AG10803 (cell line): ENCODE data around the gene CLRN1.
A peak's percentile ranks its signal among the peaks of the same experiment; 100 is the strongest.

Experiments
- DNase-seq: peaks from one replicate; pipeline ENCODE4 v3.0.0; 2010; ENCODE audit warnings: low read depth
- H3K4me3 ChIP-seq: 2 replicates; pipeline ENCODE4 v1.5.1; 2011; ENCODE audit warnings: mild to moderate bottlenecking, low read length, control low read depth
- TF ChIP-seq, protein P1 (sequence below): conservative IDR thresholded peaks from 2 replicates; pipeline ENCODE4 v1.5.1; 2011; ENCODE audit warnings: mild to moderate bottlenecking, low read length, control low read depth, inconsistent platforms

CLRN1 gene

DNA sequence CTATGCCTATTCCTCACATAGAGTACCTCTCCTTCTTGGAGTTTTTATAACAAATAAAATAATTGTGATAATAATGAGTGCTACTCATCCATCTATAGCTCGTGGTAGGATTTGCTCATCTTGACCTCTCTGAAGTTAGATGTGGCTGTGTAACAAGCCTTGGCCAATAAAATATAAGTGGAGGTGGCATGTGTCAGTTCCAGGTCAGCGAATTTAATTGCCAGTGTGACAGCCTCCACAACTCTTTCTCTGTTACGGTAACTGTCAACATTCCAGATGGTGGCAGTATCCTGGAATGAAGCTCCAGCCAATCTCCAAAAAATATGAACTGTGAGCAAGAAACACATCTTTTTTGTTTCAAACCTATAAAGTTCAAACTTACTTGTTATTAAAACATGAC is 13.8 kb downstream of the CLRN1 start:
- H3K4me3 ChIP-seq: no peak overlapping the region
- TF ChIP-seq, protein P1, sequence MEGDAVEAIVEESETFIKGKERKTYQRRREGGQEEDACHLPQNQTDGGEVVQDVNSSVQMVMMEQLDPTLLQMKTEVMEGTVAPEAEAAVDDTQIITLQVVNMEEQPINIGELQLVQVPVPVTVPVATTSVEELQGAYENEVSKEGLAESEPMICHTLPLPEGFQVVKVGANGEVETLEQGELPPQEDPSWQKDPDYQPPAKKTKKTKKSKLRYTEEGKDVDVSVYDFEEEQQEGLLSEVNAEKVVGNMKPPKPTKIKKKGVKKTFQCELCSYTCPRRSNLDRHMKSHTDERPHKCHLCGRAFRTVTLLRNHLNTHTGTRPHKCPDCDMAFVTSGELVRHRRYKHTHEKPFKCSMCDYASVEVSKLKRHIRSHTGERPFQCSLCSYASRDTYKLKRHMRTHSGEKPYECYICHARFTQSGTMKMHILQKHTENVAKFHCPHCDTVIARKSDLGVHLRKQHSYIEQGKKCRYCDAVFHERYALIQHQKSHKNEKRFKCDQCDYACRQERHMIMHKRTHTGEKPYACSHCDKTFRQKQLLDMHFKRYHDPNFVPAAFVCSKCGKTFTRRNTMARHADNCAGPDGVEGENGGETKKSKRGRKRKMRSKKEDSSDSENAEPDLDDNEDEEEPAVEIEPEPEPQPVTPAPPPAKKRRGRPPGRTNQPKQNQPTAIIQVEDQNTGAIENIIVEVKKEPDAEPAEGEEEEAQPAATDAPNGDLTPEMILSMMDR: no peak
- no peak for DNase-seq

DNA sequence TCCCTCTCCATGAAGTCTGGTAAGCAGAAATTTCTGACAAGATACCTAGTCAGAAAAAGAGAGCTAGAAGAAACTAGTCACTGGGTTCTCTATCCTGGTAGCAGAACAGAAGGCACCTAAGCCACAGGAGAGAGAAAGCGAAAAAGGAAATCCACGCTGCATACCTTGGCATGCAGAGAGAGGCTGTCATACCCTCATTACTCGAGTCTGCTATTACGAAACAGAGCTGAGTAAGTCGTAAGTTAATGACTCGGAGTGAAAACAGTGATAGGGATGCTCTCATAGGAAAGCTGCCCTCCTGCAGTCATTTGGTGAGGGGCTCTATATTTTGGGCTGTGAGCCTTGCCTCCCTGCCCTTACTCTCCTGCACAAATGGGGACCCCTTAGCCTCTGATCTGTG is 16.2 kb downstream of the CLRN1 start:
- TF ChIP-seq, protein P1: no peak
- H3K4me3 ChIP-seq: no peak overlapping the region
- peak; percentile 29 for DNase-seq

DNA sequence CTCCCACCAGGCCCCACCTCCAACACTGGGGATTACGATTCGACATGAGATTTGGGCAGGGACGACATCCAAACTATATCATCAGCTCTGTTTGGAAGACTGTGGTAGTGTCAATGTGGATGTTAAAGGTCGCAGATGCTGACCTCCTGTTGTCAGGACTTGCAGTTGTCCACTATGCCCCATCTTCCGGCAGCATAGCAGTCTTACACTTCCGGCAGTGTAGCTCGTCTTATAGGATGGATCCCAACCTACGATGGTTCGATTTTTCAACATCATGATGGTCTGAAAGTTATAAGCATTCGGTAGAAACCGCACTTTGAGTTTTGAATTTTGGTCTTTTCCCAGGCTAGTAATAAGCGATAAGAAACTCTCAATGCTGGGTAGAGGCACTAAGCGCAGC is 20.6 kb downstream of the CLRN1 start:
- TF ChIP-seq, protein P1: no peak
- H3K4me3 ChIP-seq: no peak overlapping the region
- no peak for DNase-seq

DNA sequence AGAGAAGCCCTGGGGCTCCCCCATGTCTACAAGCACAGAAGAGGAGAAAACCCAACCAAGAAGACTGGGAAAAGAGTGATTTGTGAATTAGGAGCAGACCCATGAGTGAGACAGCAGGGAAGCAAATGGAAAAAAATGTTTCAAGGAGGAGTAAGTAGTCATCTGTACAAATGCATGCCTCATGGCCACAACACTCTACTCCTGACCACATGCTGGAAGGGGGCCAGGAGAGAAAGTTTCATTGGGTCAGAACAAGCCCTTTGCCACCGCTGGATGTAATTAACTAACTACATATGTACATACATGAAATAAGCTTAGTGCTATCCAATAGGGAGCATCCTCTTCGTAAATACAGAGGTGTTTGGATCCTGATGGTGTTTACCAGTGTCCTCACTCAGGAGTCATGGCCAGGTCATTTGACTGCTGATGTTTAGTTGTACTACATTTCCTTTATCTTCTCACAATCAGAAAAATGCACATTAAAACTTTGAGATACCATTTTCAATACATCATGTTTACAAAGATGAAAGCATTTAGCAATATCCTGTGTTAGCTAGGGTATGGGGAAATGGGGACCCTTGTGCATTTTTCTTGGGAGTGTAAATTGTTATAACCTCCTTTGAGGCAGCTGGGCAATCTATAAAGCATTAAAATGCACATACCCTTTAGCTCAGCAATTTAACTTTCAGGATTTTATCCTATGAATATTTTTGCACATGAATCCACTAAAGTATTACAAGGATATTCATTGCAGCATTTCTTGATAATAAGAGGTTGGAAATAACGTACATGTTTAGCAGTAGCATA is 27.1 kb downstream of the CLRN1 start:
- peak; percentile 76 for DNase-seq
- H3K4me3 ChIP-seq: no peak overlapping the region
- TF ChIP-seq, protein P1: no peak

DNA sequence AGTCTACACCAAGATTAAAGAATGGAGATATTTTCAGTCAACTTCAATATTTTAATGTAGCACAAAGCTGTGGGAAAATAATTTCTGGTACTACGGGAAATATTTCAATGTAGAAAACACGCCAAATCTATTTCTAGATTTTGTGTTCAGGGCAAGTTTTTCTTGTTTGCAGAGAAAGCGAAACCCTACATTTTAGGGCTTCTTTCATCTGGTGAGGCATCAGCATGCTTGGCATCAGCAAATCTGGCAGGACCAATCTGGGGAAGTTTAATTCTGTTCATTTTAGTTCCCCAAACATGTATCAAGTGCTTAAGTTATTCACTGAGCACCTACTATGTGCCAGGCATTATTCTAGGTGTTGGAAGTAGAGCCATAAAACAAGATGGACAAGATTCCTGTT is 30.3 kb downstream of the CLRN1 start:
- TF ChIP-seq, protein P1: no peak
- no peak for DNase-seq
- H3K4me3 ChIP-seq: no peak overlapping the region

DNA sequence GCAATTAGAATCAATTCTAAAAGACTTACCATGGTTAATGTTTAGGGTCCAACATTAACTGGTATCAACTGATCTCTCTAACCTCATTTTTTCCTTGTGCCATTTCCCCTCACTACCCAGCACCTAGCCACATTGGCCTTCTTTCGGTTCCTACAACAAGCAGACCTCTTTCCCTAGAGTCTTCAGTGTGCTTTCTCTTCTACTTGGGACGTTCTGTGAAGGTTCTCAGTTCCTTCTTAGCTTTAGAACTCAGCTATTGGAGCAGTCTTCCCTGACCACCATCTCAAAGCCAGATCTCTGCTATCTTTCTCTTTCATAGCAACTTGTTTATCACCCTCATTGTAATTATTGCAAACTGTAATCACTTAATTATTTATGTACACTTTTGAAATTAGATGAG is 35.8 kb downstream of the CLRN1 start:
- no peak for DNase-seq
- TF ChIP-seq, protein P1: no peak
- no peak overlapping the region for H3K4me3 ChIP-seq

DNA sequence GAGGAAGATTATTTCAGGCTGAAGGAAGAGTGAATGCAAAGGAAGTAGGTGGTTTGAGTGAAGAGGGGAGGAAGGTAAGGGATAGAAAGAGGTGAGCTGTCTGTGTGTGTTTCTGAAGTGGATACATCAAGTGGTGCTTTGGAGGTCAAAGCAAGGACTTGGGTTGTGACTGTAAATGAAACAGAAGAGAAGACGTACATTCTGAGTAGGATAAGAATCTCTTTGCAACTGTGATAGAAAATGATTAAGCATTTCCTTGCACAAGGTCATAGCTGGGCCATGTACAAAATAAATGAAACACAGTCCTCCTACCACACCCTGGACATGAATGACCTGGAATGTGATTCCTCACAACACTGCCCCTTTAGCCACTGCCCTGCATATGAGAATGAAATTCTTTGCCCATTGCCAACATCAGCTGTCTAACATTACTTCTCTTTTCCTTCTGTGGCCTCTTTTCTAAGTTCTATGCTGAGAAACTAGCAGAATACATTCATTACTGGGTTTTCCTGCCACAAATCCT is 39.0 kb downstream of the CLRN1 start:
- H3K4me3 ChIP-seq: no peak overlapping the region
- TF ChIP-seq, protein P1: no peak
- DNase-seq: no peak
